ENCODE measurements around the gene ZNF564.

DNA sequence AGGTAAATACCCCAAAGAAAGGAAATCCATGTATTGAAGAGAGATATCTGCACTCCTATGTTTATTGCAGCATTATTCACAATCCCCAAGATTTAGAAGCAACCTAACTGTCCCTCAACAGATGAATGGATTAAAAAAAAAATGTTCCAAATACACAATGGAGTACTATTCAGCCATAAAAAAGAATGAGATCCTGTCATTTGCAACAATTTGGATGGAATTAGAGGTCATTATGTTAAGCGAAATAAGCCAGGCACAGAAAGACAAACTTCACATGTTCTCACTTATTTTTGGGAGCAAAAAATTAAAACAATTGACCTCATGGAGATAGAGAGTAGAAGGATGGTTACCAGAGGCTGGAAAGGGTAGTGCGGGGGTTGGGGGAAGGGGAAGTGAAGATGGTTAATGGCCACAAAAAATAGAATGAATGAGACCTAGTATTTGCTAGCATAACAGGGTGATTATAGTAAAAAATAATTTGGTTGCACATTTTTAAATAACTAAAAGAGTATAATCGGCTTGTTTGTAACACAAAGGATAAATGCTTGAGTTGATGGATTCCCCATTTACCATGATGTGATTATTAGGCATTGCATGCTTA is 56.9 kb downstream of the ZNF564 start:
- TF ChIP-seq, protein P1, sequence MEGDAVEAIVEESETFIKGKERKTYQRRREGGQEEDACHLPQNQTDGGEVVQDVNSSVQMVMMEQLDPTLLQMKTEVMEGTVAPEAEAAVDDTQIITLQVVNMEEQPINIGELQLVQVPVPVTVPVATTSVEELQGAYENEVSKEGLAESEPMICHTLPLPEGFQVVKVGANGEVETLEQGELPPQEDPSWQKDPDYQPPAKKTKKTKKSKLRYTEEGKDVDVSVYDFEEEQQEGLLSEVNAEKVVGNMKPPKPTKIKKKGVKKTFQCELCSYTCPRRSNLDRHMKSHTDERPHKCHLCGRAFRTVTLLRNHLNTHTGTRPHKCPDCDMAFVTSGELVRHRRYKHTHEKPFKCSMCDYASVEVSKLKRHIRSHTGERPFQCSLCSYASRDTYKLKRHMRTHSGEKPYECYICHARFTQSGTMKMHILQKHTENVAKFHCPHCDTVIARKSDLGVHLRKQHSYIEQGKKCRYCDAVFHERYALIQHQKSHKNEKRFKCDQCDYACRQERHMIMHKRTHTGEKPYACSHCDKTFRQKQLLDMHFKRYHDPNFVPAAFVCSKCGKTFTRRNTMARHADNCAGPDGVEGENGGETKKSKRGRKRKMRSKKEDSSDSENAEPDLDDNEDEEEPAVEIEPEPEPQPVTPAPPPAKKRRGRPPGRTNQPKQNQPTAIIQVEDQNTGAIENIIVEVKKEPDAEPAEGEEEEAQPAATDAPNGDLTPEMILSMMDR (IDR thresholded peaks at IDR 0.05 in 2 of 3, conservative IDR thresholded peaks at IDR 0.05 in 1 of 3; ENCODE audit: borderline replicate concordance in 1 of 3, insufficient read depth in 1 of 3, low read depth in 2 of 3, low read length in 2 of 3): no peak
- TF ChIP-seq JUND (IDR thresholded peaks at IDR 0.05) (no peak), SIN3A (IDR thresholded peaks at IDR 0.05; ENCODE audit: low read depth) (no peak)
- TF ChIP-seq, protein P2, sequence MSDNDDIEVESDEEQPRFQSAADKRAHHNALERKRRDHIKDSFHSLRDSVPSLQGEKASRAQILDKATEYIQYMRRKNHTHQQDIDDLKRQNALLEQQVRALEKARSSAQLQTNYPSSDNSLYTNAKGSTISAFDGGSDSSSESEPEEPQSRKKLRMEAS (IDR thresholded peaks at IDR 0.05): no peak
